Lower leg skin (tissue), 3 donors: Measurements from ENCODE around the gene ANKH.

Experiments used
- POLR2A ChIP-seq, 2 donors: fragments of 450-650 bp; IDR thresholded peaks; one replicate each; pipeline ENCODE4 v1.6.1; 2016 to 2017; ENCODE audit warnings: antibody characterized with exemption in 2 of 2, mild to moderate bottlenecking in 1 of 2, moderate library complexity in 1 of 2
- TF ChIP-seq, protein P1 (sequence below), 3 donors: fragments of 450-650 bp; IDR thresholded peaks; one replicate each; pipeline ENCODE4 v1.5.1; 2016; ENCODE audit warnings: antibody characterized with exemption in 3 of 3, mild to moderate bottlenecking in 3 of 3, moderate library complexity in 2 of 3

- TF ChIP-seq, protein P1, sequence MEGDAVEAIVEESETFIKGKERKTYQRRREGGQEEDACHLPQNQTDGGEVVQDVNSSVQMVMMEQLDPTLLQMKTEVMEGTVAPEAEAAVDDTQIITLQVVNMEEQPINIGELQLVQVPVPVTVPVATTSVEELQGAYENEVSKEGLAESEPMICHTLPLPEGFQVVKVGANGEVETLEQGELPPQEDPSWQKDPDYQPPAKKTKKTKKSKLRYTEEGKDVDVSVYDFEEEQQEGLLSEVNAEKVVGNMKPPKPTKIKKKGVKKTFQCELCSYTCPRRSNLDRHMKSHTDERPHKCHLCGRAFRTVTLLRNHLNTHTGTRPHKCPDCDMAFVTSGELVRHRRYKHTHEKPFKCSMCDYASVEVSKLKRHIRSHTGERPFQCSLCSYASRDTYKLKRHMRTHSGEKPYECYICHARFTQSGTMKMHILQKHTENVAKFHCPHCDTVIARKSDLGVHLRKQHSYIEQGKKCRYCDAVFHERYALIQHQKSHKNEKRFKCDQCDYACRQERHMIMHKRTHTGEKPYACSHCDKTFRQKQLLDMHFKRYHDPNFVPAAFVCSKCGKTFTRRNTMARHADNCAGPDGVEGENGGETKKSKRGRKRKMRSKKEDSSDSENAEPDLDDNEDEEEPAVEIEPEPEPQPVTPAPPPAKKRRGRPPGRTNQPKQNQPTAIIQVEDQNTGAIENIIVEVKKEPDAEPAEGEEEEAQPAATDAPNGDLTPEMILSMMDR (IDR thresholded peaks at IDR 0.05): no peak
- TF ChIP-seq POLR2A (IDR thresholded peaks at IDR 0.05): no peak
These were observed 196.4 kb downstream of the ANKH start for GRCh38 chr5:14674983-14675854.
